Lung (tissue), 12 donors: ENCODE results near the gene PRKN. TPM values are rescaled to one million over a fixed set of nuclear protein-coding genes. Genes with fewer than 3 reads are reported as not detected.

Experiments
- ATAC-seq: fragments of 200-7000 bp; cut with Tn5 transposase; one replicate; pipeline ENCODE4 v1.9.1; 2020; ENCODE audit warnings: moderate number of reproducible peaks; ENCODE audit not compliant: insufficient read depth, low FRiP score
- DNase-seq, 3 donors: peaks; one replicate each; pipeline ENCODE4 v3.0.0-alpha.2; 2013 to 2017
- H3K27ac ChIP-seq, 2 donors: one replicate each; pipeline ENCODE4 v1.5.1; 2013; ENCODE audit warnings: mild to moderate bottlenecking in 2 of 2, moderate library complexity in 2 of 2, control low read depth in 1 of 2, inconsistent platforms in 1 of 2, low read depth in 1 of 2, low read length in 1 of 2
- H3K27me3 ChIP-seq, 3 donors: one replicate each; pipeline ENCODE4 v1.5.1; 2013; ENCODE audit warnings: low read length in 2 of 3; ENCODE audit not compliant: control insufficient read depth in 3 of 3, insufficient read depth in 3 of 3
- H3K36me3 ChIP-seq, 4 donors: one replicate each; pipeline ENCODE4 v1.5.1; 2013; ENCODE audit warnings: low read length in 4 of 4, mild to moderate bottlenecking in 1 of 4, moderate library complexity in 1 of 4; ENCODE audit not compliant: control insufficient read depth in 4 of 4, insufficient read depth in 4 of 4
- H3K4me1 ChIP-seq, 5 donors: one replicate each; pipeline ENCODE4 v1.5.1; 2013; ENCODE audit warnings: low read length in 5 of 5, mild to moderate bottlenecking in 2 of 5, moderate library complexity in 1 of 5; ENCODE audit not compliant: control insufficient read depth in 5 of 5, insufficient read depth in 5 of 5
- H3K4me3 ChIP-seq: one replicate; pipeline ENCODE4 v1.5.1; 2013; ENCODE audit warnings: mild to moderate bottlenecking, control low read depth, moderate library complexity
- H3K9ac ChIP-seq, 2 donors: one replicate each; pipeline ENCODE4 v1.5.1; 2013; ENCODE audit warnings: low read length in 2 of 2, control low read depth in 1 of 2; ENCODE audit not compliant: insufficient read depth in 1 of 2
- H3K9me3 ChIP-seq, 4 donors: one replicate each; pipeline ENCODE4 v1.5.1; 2013; ENCODE audit warnings: low read length in 3 of 4, mild to moderate bottlenecking in 1 of 4, moderate library complexity in 1 of 4; ENCODE audit not compliant: control insufficient read depth in 4 of 4, insufficient read depth in 3 of 4
- CTCF ChIP-seq: IDR thresholded peaks from 2 replicates; pipeline ENCODE4 v1.5.1; 2012; ENCODE audit warnings: mild to moderate bottlenecking; ENCODE audit errors: control extremely low read depth, extremely low read depth
- WGBS, 2 donors: extraction: QIAGEN DNeasy Blood & Tissue Kit; methylation state at CpG; one replicate each; pipeline ENCODE4 v1.1.7; 2013; 5-methylcytosine and 5-hydroxymethylcytosine counted together
- polyA plus RNA-seq, 2 donors: library from polyadenylated mRNA; stranded (reverse); fragments of 200-250 nt; gene quantifications; one replicate each; pipeline ENCODE4 v1.2.1, GENCODE V29; 2013
- total RNA-seq, 2 donors: library from RNA; depleted of rRNA in 1 of 2; stranded (reverse); fragments of >200 nt in 1 of 2; gene quantifications; one replicate each; pipeline ENCODE4 v1.2.1, GENCODE V29; 2014 to 2021
- donor health status: control.
- donor health status: control.
- donor health status: Bipolar disorder and iron deficiency.
- donor health status: healthy.
- donor health status: DM: yes; HTN: yes; CAD: no.

The PRKN gene
- total and polyA plus RNA-seq, 4 donors: 0.27 to 11.2 (median 3.1) TPM

DNA sequence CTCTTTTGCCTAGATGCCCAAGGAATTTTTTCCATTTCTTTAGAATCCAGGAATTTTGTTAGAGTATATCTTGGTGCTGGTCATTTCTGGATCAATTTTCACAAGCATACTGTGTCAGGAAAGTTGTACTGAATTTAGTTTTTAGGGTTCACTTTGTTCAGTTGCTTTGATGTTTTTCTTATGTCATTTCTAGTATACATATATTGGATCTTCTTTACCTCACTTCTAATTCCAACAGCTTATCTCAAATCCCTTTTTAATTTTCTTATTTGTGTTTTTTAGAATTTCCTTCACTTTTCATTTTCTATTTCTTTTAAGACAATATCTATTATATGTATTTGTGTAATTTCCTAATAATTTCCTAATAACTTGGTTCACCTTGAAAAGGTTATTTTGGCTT, 1172.7 kb downstream of the PRKN start:
- Histone ChIP-seq H3K27ac (no peak overlapping the region), H3K4me1 (no peaks in the 10 kb centered on the region), H3K4me3 (no peak overlapping the region), H3K36me3 (no peaks in the 10 kb centered on the region), H3K9me3 (peaks cover 0 to 8% (median 5%) of the 10 kb centered on the region in 4 donors), H3K27me3 (no peaks in the 10 kb centered on the region), H3K9ac (no peak overlapping the region)
- no peak for TF ChIP-seq CTCF
- DNase-seq (no peak), ATAC-seq (no peak)

GRCh38 chr6:161549977-161550655, 1177.5 kb downstream of the PRKN start:
- H3K9me3 ChIP-seq: peaks cover 0 to 5% (median 2%) of the 10 kb centered on the region in 4 donors
- H3K27ac ChIP-seq: no peak overlapping the region
- no peak overlapping the region for H3K4me3 ChIP-seq
- ATAC-seq (no peak), DNase-seq (peak in 1 of 3 donors; percentile 32)
- H3K9ac ChIP-seq: no peak overlapping the region
- no peaks in the 10 kb centered on the region for H3K27me3 ChIP-seq
- no peak for TF ChIP-seq CTCF
- no peaks in the 10 kb centered on the region for H3K36me3 ChIP-seq
- 60 to 64% methylated on average over 4 of the region's 4 CpGs for WGBS, 2 donors
- H3K4me1 ChIP-seq: peaks cover 0 to 7% (median 2%) of the 10 kb centered on the region in 5 donors

DNA sequence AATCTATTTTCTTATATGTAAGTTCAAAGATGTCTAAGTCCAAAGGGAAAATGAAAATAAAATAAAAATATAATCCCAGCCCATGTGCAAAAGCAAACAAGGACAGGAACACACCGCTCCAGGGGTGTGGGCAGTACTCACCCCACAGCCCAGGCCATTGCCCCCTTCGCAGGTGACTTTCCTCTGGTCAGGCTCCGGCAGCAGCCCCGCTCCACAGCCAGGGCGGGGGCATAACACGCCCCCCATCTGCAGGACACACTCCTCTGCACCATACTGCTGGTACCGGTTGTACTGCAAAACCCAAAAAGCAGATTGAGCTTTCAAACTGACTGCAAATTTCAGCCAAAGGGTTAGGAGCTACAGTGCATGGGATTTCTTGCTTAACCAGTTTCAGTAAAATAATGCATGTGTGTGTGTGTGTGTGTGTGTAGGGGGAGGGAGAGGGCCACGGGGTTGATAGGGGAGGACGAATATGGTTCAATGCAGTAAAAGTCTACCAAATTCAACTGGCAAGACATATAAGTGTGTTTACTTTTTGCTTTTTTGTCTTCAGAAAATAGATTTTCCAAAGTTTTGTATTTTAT, 1178.8 kb downstream of the PRKN start:
- Histone ChIP-seq H3K4me3 (no peak overlapping the region), H3K4me1 (peaks cover 0 to 7% (median 2%) of the 10 kb centered on the region in 5 donors), H3K27ac (no peak overlapping the region), H3K27me3 (no peaks in the 10 kb centered on the region), H3K36me3 (no peaks in the 10 kb centered on the region), H3K9ac (no peak overlapping the region), H3K9me3 (peaks cover 0 to 4% (median 1%) of the 10 kb centered on the region in 4 donors)
- no peak for TF ChIP-seq CTCF
- peak in 2 of 3 donors; percentile 18 to 32 for DNase-seq
- WGBS, 2 donors: 79 to 89% methylated on average over 9 of the region's 9 CpGs
- no peak for ATAC-seq
